ENCODE results near the gene YPEL3. TPM values are rescaled to one million over a fixed set of nuclear protein-coding genes. Genes with fewer than 3 reads are reported as not detected.

YPEL3 gene
- total and polyA plus RNA-seq, 2 experiments from 2014 or later = 107 to 115 TPM

- DNase-seq (ENCODE audit: low read depth in 1 of 2, low spot score in 1 of 2) = peak; percentile 94 to 97
- Histone ChIP-seq H3K9me3 (ENCODE audit: low read depth) (no peaks in the 10 kb centered on the region), H3K27me3 (no peaks in the 10 kb centered on the region), H3K36me3 (no peaks in the 10 kb centered on the region), H3K27ac (no peak within 1 kb of the TSS), H3K4me3 (peak within 1 kb of the TSS; percentile 22), H3K4me1 (ENCODE audit: low read depth) (peaks cover 5% of the 10 kb centered on the region)
- TF ChIP-seq CTCF (IDR thresholded peaks at IDR 0.05; ENCODE audit: low read depth, low read length) = peak; percentile 75
These were observed 4.3 kb downstream of the YPEL3 start, which contains the start of gene TBX6 for GRCh38 chr16:30091474-30092372. Gene TBX6 (minus strand): TSS chr16:30091924. CDS start chr16:30091193, 731 bp downstream.

- H3K4me3 ChIP-seq = no peak overlapping the region
- H3K4me1 ChIP-seq (ENCODE audit: low read depth) = peaks cover 5% of the 10 kb centered on the region
- no peaks in the 10 kb centered on the region for H3K9me3 ChIP-seq (ENCODE audit: low read depth)
- no peaks in the 10 kb centered on the region for H3K36me3 ChIP-seq
- DNase-seq (ENCODE audit: low read depth in 1 of 2, low spot score in 1 of 2) = no peak
- no peaks in the 10 kb centered on the region for H3K27me3 ChIP-seq
- no peak for TF ChIP-seq CTCF (IDR thresholded peaks at IDR 0.05; ENCODE audit: low read depth, low read length)
- H3K27ac ChIP-seq = no peak overlapping the region
These were observed 5.2 kb downstream of the YPEL3 start for GRCh38 chr16:30090610-30091331.

DNA sequence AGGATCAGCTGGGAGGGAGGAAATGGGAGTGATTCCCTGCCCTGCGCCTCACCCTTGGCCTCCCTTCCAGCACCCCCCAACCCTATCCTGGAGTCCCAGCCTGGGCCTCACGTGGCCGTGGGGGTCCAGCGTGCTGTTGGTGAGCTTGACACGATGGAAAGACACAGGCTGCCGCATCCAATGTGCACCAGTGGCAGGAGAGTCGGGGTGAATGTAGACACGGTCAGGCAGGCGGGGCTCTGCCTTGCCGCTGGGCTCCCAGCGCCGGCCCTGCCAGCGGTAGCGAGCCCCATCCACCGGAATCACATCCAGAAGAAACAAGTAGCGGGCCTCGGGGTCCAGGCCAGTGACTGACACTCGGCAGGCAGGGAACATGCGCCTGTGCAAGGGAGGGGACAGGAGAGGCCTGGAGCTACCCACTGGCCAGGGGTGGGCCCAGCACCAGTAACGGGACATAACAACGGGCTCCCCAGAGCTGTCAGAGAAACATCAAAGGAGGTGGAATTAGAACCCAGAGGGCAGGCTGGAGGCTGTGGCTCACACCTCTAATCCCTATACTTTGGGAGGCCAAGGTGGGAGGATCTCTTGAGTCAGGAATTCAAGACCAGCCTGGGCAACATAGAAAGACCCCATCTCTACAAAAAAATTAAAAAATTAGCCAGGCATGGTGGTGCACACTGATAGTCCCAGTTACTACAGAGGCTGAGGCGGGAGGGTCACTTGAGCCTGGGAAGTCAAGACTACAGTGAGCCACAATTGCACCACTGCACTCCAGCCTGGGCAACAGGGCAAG lies 7.0 kb downstream of the YPEL3 start:
- DNase-seq (ENCODE audit: low read depth in 1 of 2, low spot score in 1 of 2) = no peak
- H3K27ac ChIP-seq = no peak overlapping the region
- H3K4me3 ChIP-seq = no peak overlapping the region
- no peaks in the 10 kb centered on the region for H3K9me3 ChIP-seq (ENCODE audit: low read depth)
- no peaks in the 10 kb centered on the region for H3K27me3 ChIP-seq
- H3K4me1 ChIP-seq (ENCODE audit: low read depth) = peaks cover 5% of the 10 kb centered on the region
- TF ChIP-seq CTCF (IDR thresholded peaks at IDR 0.05; ENCODE audit: low read depth, low read length) = no peak
- peaks cover 4% of the 10 kb centered on the region for H3K36me3 ChIP-seq

DNA sequence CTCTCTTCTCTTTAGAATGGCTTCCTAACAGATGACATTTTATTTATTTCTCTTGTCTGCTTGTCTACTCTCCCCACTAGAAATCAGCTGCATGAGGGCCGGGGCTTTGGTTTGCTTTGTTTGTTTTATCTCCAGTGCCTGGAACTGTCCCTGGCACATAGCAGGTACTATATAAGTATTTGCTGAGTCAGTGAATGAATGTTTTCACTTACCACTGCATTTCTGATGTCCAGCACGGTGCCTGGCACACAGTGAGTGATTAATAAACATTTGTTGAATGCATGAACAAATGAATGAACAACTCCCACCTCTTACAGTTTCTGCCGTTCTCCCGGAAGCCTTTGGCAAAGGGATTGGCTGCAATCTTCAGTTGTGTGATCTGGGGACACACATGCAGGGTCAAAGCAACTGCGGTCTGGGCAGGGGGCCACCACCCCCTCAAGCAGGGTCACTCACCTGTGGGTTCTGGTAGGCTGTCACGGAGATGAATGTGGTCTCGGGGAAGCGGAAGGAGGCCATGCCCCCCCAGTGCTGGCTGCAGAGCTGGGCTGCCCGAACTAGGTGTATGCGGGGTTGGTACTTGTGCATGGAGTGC lies 7.7 kb downstream of the YPEL3 start:
- H3K4me1 ChIP-seq (ENCODE audit: low read depth) = peaks cover 5% of the 10 kb centered on the region
- no peak overlapping the region for H3K4me3 ChIP-seq
- H3K27ac ChIP-seq = peak overlapping the region; percentile 11
- H3K9me3 ChIP-seq (ENCODE audit: low read depth) = no peaks in the 10 kb centered on the region
- H3K36me3 ChIP-seq = peaks cover 9% of the 10 kb centered on the region
- TF ChIP-seq CTCF (IDR thresholded peaks at IDR 0.05; ENCODE audit: low read depth, low read length) = no peak
- H3K27me3 ChIP-seq = no peaks in the 10 kb centered on the region
- no peak for DNase-seq (ENCODE audit: low read depth in 1 of 2, low spot score in 1 of 2)

All from cardiac muscle cell (in vitro differentiated cells and primary cell).